Gastrocnemius medialis (tissue), 4 donors: Measurements from ENCODE around the gene SNX1. TPM values are rescaled to one million over a fixed set of nuclear protein-coding genes. Genes with fewer than 3 reads are reported as not detected.

Experiments
- ATAC-seq, 2 donors: fragments of 150-250 bp; one replicate each; pipeline ENCODE4 v1.9.1; 2016
- DNase-seq, 2 donors: peaks; one replicate each; pipeline ENCODE4 v3.0.0-alpha.2; 2019
- H3K27ac ChIP-seq, 4 donors: fragments of 200-600 bp; sonication (generic); 1 replicate in 1 of 4; 2 replicates in 3 of 4; pipeline ENCODE4 v1.5.1; 2016 to 2018; ENCODE audit warnings: mild to moderate bottlenecking in 2 of 4, moderate library complexity in 1 of 4
- H3K27me3 ChIP-seq, 3 donors: fragments of 200-600 bp; sonication (generic) in 2 of 3; 1 replicate in 1 of 3; 2 replicates in 2 of 3; pipeline versions ENCODE4 v1.5.1 to v1.6.0; 2016 to 2019; ENCODE audit warnings: mild to moderate bottlenecking in 1 of 3, moderate library complexity in 1 of 3
- H3K36me3 ChIP-seq, 2 donors: fragments of 200-600 bp; sonication (generic) in 1 of 2; one replicate each; pipeline ENCODE4 v1.5.1; 2017 to 2018
- H3K4me1 ChIP-seq, 2 donors: fragments of 200-600 bp; sonication (generic) in 1 of 2; one replicate each; pipeline ENCODE4 v1.5.1; 2016 to 2017; ENCODE audit warnings: mild to moderate bottlenecking in 2 of 2
- H3K4me3 ChIP-seq, 4 donors: fragments of 200-600 bp; sonication (generic) in 3 of 4; 1 replicate in 1 of 4; 2 replicates in 3 of 4; pipeline ENCODE4 v1.5.1; 2016 to 2019; ENCODE audit warnings: mild to moderate bottlenecking in 2 of 4
- H3K9me3 ChIP-seq, 3 donors: fragments of 200-600 bp; sonication (generic) in 2 of 3; 1 replicate in 1 of 3; 2 replicates in 2 of 3; pipeline ENCODE4 v1.5.1; 2016 to 2019
- POLR2A ChIP-seq, 2 donors: fragments of 450-650 bp; IDR thresholded peaks; one replicate each; pipeline ENCODE4 v1.6.1; 2017; ENCODE audit warnings: antibody characterized with exemption in 2 of 2, mild to moderate bottlenecking in 2 of 2, moderate library complexity in 2 of 2
- in situ Hi-C, 4 donors: fragments of 200-750 bp; cut with MboI; loops; one replicate each; pipeline versions ENCODE4 v1.15.0 to v1.8.0; 2017; ENCODE audit warnings: low sequenced_read_pairs in 4 of 4
- intact Hi-C: fragments of 100-400 bp; cut with DNase I; formaldehyde crosslinking; loops from one replicate; pipeline ENCODE4 v1.15.1; 2023; ENCODE audit warnings: low total_unique reads
- total RNA-seq, 4 donors: library from RNA; depleted of rRNA; stranded (reverse); fragments of >200 nt; gene quantifications; one replicate each; pipeline versions ENCODE4 v1.1.0 to v1.2.3, GENCODE V29; 2016
- TF ChIP-seq, protein P1 (sequence below), 5 experiments: fragments of 450-650 bp in 3 of 5; fragments of 200-600 bp in 2 of 5; sonication (generic) in 2 of 5; IDR thresholded peaks in 4 of 5; conservative IDR thresholded peaks in 1 of 5; 1 replicate in 4 of 5; 2 replicates in 1 of 5; pipeline ENCODE4 v1.5.1; 2016 to 2019; ENCODE audit warnings: antibody characterized with exemption in 5 of 5, mild to moderate bottlenecking in 3 of 5, moderate library complexity in 3 of 5

SNX1 gene
- total RNA-seq, 4 donors from 2014 or later, result 26.7 to 39.3 (median 34.1) TPM

- peak overlapping the region in 2 of 4 donors; percentile 4 to 94 for H3K27ac ChIP-seq
- in situ Hi-C loops (loop anchor here (5.0 to 25.0 kb wide), 3 partner anchors 181 to 456 kb away; no protein-coding TSS in a partner anchor), intact Hi-C loops (loop anchor here (5.0 kb wide), 2 partner anchors 126 to 466 kb away; no protein-coding TSS in a partner anchor)
- ATAC-seq (no peak), DNase-seq (no peak)
- H3K9me3 ChIP-seq, result no peaks in the 10 kb centered on the region
- H3K4me3 ChIP-seq, result no peak overlapping the region
- H3K27me3 ChIP-seq, result no peaks in the 10 kb centered on the region
- TF ChIP-seq, protein P1, sequence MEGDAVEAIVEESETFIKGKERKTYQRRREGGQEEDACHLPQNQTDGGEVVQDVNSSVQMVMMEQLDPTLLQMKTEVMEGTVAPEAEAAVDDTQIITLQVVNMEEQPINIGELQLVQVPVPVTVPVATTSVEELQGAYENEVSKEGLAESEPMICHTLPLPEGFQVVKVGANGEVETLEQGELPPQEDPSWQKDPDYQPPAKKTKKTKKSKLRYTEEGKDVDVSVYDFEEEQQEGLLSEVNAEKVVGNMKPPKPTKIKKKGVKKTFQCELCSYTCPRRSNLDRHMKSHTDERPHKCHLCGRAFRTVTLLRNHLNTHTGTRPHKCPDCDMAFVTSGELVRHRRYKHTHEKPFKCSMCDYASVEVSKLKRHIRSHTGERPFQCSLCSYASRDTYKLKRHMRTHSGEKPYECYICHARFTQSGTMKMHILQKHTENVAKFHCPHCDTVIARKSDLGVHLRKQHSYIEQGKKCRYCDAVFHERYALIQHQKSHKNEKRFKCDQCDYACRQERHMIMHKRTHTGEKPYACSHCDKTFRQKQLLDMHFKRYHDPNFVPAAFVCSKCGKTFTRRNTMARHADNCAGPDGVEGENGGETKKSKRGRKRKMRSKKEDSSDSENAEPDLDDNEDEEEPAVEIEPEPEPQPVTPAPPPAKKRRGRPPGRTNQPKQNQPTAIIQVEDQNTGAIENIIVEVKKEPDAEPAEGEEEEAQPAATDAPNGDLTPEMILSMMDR (IDR thresholded peaks at IDR 0.05 in 4 of 5, conservative IDR thresholded peaks at IDR 0.05 in 1 of 5), result no peak
- TF ChIP-seq POLR2A (IDR thresholded peaks at IDR 0.05), result no peak
- peaks cover 22 to 40% of the 10 kb centered on the region in 2 donors for H3K4me1 ChIP-seq
- no peaks in the 10 kb centered on the region for H3K36me3 ChIP-seq
Observed at GRCh38 chr15:64068133-64068532, 27.6 kb upstream of the SNX1 start.

GRCh38 chr15:64070106-64070505 is 25.7 kb upstream of the SNX1 start:
- Histone ChIP-seq H3K4me1 (peaks cover 22 to 40% of the 10 kb centered on the region in 2 donors), H3K36me3 (no peaks in the 10 kb centered on the region), H3K27me3 (no peaks in the 10 kb centered on the region), H3K4me3 (no peak overlapping the region), H3K9me3 (no peaks in the 10 kb centered on the region), H3K27ac (peak overlapping the region; percentile 93 to 96 (median 94))
- ATAC-seq, result no peak
- in situ Hi-C loops (loop anchor here in 2 of 4 donors (25.0 kb wide), 2 partner anchors 183 to 458 kb away; no protein-coding TSS in a partner anchor), intact Hi-C loops (no loop called here)
- TF ChIP-seq POLR2A (IDR thresholded peaks at IDR 0.05), result no peak
- TF ChIP-seq, protein P1 (IDR thresholded peaks at IDR 0.05 in 4 of 5, conservative IDR thresholded peaks at IDR 0.05 in 1 of 5), result no peak
- no peak for DNase-seq

GRCh38 chr15:64070965-64071851 is 24.6 kb upstream of the SNX1 start:
- DNase-seq, result peak; percentile 94 to 96
- Histone ChIP-seq H3K27me3 (no peaks in the 10 kb centered on the region), H3K9me3 (no peaks in the 10 kb centered on the region), H3K4me3 (peak overlapping the region in 1 of 4 donors; percentile 16), H3K4me1 (peaks cover 22 to 40% of the 10 kb centered on the region in 2 donors), H3K36me3 (no peaks in the 10 kb centered on the region), H3K27ac (peak overlapping the region; percentile 93 to 96 (median 94))
- peak; percentile 92 to 96 for ATAC-seq
- TF ChIP-seq, protein P1 (IDR thresholded peaks at IDR 0.05 in 4 of 5, conservative IDR thresholded peaks at IDR 0.05 in 1 of 5), result no peak
- TF ChIP-seq POLR2A (IDR thresholded peaks at IDR 0.05), result peak; percentile 22 to 40
- in situ Hi-C loops, result loop anchor here in 2 of 4 donors (25.0 kb wide), 2 partner anchors 184 to 459 kb away; no protein-coding TSS in a partner anchor
- intact Hi-C loops, result loop anchor here (1.0 kb wide), 2 partner anchors 21 to 177 kb away; no protein-coding TSS in a partner anchor

GRCh38 chr15:64071931-64072765 is 23.6 kb upstream of the SNX1 start:
- peak overlapping the region in 1 of 4 donors; percentile 16 for H3K4me3 ChIP-seq
- in situ Hi-C loops (loop anchor here in 2 of 4 donors (25.0 kb wide), 2 partner anchors 185 to 460 kb away; no protein-coding TSS in a partner anchor), intact Hi-C loops (loop anchor here (1.0 kb wide), 2 partner anchors 20 to 178 kb away; no protein-coding TSS in a partner anchor)
- TF ChIP-seq, protein P1 (IDR thresholded peaks at IDR 0.05 in 4 of 5, conservative IDR thresholded peaks at IDR 0.05 in 1 of 5), result no peak
- no peak for TF ChIP-seq POLR2A (IDR thresholded peaks at IDR 0.05)
- H3K9me3 ChIP-seq, result no peaks in the 10 kb centered on the region
- ATAC-seq (peak in 1 of 2 donors; percentile 44), DNase-seq (peak in 1 of 2 donors; percentile 23)
- H3K27ac ChIP-seq, result peak overlapping the region; percentile 93 to 96 (median 94)
- H3K27me3 ChIP-seq, result no peaks in the 10 kb centered on the region
- H3K36me3 ChIP-seq, result no peaks in the 10 kb centered on the region
- H3K4me1 ChIP-seq, result peaks cover 22 to 40% of the 10 kb centered on the region in 2 donors
